Uterus (tissue), 2 donors: ENCODE data around the gene LENG8.

Source experiments
- CTCF ChIP-seq, 4 experiments: fragments of 200-600 bp in 2 of 4; fragments of 450-650 bp in 2 of 4; sonication (generic) in 2 of 4; IDR thresholded peaks; one replicate each; pipeline ENCODE4 v1.5.1; 2016 to 2019; ENCODE audit warnings: antibody characterized with exemption in 4 of 4, mild to moderate bottlenecking in 2 of 4, moderate library complexity in 1 of 4
- POLR2A ChIP-seq, 2 donors: fragments of 450-650 bp; IDR thresholded peaks; one replicate each; pipeline ENCODE4 v1.6.1; 2016; ENCODE audit warnings: antibody characterized with exemption in 2 of 2, mild to moderate bottlenecking in 1 of 2, moderate library complexity in 1 of 2

DNA sequence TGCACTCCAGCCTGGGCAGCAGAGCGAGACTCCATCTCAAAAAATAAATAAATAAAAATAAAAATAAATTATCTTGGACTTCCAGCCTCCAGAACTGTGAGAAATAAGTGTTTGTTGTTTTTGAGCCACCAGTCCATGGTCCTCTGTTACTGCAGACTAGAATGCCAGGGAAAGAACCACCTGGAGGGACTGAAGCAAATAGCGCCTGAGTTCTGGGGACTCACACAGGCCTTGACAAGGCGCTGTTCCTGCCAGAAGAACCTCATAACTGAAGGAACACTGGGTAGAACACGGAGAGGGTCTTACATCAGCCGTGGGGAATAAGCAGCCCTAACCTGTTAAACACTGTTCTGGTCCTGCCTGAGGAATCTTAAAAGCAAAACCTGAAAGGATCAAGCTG lies 8.4 kb upstream of the LENG8 start:
- no peak for TF ChIP-seq CTCF (IDR thresholded peaks at IDR 0.05)
- TF ChIP-seq POLR2A (IDR thresholded peaks at IDR 0.05) = no peak
